NCI-H226 (cell line): ENCODE data around the gene CHCHD4.
"Not testable (repeated sequence)": the region's sequence is repeated elsewhere in the genome, so short reads cannot be mapped to it uniquely, and the experiment has no call there.

Source experiments
- DNase-seq: peaks from one replicate; pipeline ENCODE4 v3.0.0-alpha.2; 2015

The CHCHD4 gene

GRCh38 chr3:14118400-14119381, 6.0 kb downstream of the CHCHD4 start:
- DNase-seq: no peak

GRCh38 chr3:14117468-14118399, 6.9 kb downstream of the CHCHD4 start:
- no peak for DNase-seq

GRCh38 chr3:14113965-14114635, 10.6 kb downstream of the CHCHD4 start:
- no peak for DNase-seq

DNA sequence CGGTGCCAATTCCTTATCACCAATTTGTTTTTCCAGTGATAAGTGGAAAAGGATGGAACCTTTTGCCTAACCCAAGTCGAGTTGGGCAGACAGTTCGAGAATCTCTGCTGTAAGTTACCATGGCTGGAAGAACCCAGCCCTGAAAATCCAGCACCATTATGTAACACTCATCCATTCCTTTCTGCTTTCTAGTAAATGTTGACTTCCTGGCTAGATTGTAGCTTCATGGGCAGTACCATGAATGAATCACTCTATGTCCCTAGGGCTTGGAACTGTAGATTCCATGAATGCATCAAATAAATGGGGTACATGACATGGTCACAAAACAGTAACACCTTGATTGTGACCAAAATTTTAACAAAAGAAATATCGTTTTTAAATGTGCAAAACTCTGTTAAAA, 14.0 kb downstream of the CHCHD4 start:
- DNase-seq: peak; percentile 40

GRCh38 chr3:14109821-14110220, 14.8 kb downstream of the CHCHD4 start:
- not testable (repeated sequence) for DNase-seq

- DNase-seq: no peak
Measured at GRCh38 chr3:14097616-14098391, 26.9 kb downstream of the CHCHD4 start.

DNA sequence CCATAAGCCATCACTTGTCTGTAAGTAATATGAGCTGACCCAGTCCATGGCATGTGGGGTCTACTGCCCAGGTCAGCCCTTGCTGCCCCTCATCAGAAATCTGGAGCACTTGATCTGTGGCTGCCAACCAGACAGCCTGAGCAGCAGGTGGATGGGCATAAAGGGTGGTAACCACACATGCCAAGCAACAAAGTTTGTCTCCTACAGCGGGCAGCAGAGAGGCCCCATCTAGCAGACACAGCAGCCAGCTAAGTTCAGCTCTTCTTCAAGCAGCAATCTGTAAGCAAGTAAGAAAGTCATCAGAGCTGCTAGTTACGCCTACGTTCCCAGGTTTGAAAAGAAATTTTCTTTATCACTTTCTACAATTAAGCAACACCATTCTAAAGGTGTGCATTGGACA, 27.9 kb downstream of the CHCHD4 start:
- DNase-seq: no peak

DNA sequence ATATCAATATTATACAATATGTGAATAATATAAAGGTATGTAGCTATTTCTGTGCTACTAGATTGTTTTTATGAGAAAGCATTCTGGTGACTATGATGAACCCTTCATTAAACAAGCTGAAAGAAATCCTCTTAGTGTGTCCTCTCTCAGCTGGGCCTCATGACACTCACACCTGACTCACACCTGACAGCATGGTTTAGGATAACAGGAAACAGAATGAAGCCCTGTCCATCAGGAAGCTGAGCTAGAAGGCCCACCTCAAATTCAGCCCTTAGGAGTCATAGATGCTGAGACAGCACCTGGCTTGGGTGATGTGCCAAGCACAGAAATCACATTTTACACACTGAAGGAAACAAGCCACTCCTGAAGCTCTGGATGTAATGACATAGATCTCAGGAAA, 30.8 kb downstream of the CHCHD4 start:
- no peak for DNase-seq

DNA sequence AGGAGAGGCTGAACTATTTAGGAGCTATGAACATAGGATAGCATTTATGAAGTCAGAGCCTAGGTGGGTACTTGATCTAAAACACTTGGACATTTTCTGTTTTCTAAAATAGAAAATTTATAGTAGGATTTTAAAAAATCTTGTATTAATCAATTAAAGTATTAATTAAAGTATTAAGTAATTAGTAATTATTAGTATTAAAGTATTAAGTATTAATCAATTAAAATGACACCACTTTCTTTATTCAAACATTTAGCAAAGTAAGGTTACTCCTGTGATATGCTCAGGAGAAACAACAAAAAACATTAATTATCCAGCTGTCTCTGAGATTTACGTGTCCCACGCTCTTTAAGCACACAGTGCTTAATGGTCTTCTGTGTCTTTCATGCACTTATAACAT, 32.2 kb downstream of the CHCHD4 start:
- DNase-seq: no peak

- DNase-seq: not testable (repeated sequence)
Measured at GRCh38 chr3:14091959-14092358, 32.7 kb downstream of the CHCHD4 start.

- DNase-seq: not testable (repeated sequence)
Measured at GRCh38 chr3:14087461-14087860, 37.2 kb downstream of the CHCHD4 start.

DNA sequence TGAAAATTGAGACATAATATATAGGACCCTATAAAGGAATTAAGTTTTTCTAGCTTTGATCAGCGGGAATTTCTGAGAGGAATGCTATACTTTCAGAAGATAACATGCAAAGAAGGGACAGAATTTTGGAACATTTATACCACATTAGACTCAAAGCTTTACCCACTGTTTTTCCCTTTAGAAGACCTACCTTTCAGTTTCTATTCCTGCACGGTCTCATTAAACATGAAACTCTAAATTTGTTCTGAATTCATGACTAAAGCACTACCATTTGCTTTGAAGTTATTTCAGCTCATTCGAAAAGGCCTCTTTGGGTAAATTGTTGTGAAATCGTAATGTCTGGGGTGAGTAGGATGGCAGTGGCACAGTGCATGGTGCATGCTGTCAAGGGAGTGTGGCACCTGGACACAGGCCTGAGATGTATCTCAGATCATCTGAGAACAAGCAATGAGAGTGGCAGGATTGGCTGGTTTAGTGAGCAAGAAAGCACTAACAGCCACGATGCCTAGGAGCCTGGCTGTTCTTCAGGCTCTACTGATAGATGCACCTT, 42.5 kb downstream of the CHCHD4 start:
- no peak for DNase-seq

GRCh38 chr3:14077310-14077709, 47.4 kb downstream of the CHCHD4 start:
- no peak for DNase-seq

DNA sequence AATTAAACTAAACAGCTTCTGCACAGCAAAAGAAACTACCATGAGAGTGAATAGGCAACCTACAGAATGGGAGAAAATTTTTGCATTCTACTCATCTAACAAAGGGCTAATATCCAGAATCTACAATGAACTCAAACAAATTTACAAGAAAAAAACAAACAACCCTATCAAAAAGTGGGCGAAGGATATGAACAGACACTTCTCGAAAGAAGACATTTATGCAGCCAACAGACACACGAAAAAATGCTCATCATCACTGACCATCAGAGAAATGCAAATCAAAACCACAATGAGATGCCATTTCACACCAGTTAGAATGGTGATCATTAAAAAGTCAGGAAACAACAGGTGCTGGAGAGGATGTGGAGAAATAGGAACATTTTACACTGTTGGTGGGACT, 49.4 kb downstream of the CHCHD4 start:
- DNase-seq: not testable (repeated sequence)

- DNase-seq: no peak
Measured at GRCh38 chr3:14064910-14065309, 59.8 kb downstream of the CHCHD4 start.

GRCh38 chr3:14063152-14063551, 61.5 kb downstream of the CHCHD4 start:
- no peak for DNase-seq
